ENCODE measurements around the gene IL3.
A peak's percentile ranks its signal among the peaks of the same experiment; 100 is the strongest.
"Not testable (repeated sequence)": the region's sequence is repeated elsewhere in the genome, so short reads cannot be mapped to it uniquely, and the experiment has no call there.

Gene IL3

DNA sequence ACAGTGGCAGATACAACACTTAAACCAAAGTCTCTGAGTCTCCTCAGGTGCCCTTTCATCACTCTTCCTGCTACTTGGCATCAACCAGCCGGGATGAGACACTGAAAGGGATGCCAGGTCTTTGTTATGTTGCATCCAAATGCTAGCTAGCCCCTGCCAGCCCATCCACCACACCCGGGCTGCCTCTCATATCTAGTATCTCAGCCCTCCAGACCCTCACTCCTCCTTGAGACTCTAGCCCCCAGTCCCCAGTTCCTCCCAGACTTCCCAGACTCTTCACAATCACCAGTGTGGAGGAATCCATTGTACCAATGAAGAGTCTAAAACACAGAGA is 34.6 kb downstream of the IL3 start:
- no peak for DNase-seq (ENCODE audit: low read depth in 2 of 2)

GRCh38 chr5:132095424-132095972 is 35.0 kb downstream of the IL3 start:
- DNase-seq (ENCODE audit: low read depth in 2 of 2) = no peak

- DNase-seq (ENCODE audit: low read depth in 2 of 2) = no peak
Observed at GRCh38 chr5:132096904-132097303, 36.4 kb downstream of the IL3 start.

DNA sequence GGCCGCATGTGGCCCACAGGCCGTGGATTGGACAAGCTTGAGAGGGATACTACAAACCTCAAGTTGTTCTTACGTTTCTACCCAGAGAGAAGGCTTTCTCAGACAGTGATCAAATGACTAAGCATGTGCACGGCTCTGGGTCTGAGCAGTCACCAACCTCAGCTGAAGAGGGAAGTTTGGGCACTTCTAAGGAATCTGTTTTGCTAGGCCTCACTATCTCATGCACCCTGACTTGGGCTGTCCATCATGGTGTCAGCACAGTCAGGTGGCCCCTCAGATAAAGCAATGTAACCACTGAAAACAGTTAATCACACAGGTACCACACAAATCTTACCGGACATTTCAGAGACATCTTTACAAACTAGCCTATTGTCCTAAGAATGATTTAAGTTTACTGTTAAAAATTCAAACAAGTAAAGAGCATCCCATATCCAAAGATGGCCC is 37.7 kb downstream of the IL3 start:
- DNase-seq (ENCODE audit: low read depth in 2 of 2) = no peak

- DNase-seq (ENCODE audit: low read depth in 2 of 2) = no peak
Observed at GRCh38 chr5:132098621-132099020, 38.2 kb downstream of the IL3 start.

GRCh38 chr5:132099076-132099748 is 38.8 kb downstream of the IL3 start:
- DNase-seq (ENCODE audit: low read depth in 2 of 2) = no peak

- DNase-seq (ENCODE audit: low read depth in 2 of 2) = no peak
Observed at GRCh38 chr5:132099905-132100304, 39.5 kb downstream of the IL3 start.

- DNase-seq (ENCODE audit: low read depth in 2 of 2) = no peak
Observed at GRCh38 chr5:132100672-132101261, 40.3 kb downstream of the IL3 start.

DNA sequence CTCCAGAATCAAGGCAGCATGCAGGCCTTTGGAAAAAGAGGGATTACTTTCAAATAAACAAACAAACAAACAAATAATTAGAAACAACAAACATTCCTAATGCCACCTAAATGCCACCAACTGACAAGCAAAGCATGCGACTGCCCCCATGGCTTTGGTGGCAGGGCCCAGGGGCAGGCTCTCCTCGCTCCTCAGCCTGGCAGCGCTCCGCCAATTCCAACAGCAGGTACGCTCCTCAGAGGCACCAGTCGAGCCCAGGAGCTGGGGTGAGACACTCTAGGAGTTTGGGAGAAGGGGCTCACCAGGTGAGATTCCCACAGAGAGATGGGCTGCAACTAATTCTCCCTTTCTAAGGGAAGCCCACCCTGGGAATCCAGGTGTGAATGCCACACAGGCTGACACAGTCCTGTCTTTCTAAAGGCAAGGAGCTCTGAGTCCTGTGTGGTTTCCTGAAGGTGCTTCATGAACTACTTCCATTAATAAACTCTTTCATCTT is 41.0 kb downstream of the IL3 start:
- no peak for DNase-seq (ENCODE audit: low read depth in 2 of 2)

- no peak for DNase-seq (ENCODE audit: low read depth in 2 of 2)
Observed at GRCh38 chr5:132102101-132102701, 41.7 kb downstream of the IL3 start.

GRCh38 chr5:132102944-132103331 is 42.5 kb downstream of the IL3 start:
- no peak for DNase-seq (ENCODE audit: low read depth in 2 of 2)

DNA sequence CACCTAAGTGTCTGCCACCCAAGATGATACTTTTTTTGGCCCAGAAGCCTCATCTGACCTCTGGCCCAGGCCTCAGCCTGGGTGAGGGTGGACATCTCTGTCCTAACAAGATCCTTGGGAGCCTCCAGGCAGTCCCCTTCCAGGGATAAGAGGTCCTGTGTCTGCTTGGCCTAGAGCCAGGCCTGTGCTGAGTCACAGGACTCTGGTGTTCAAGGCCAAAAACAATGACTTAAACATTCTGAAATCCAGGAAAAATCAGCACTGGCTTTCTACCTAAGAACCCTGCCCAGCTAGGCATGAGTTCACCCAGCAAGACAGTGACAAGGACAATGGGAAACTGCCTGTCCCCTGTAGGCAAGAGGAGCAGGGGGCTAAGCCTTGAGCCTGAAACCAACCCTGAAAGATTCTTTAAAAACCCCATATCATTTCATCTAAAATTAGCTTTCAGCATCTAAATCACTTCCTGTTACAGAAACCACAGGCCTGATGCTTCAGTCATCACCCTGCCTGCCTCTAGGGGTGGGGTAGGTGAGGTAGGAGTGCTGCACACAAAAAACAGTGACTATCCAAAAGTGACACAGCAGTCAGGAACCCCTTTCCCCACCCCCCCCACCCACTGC is 43.0 kb downstream of the IL3 start:
- DNase-seq (ENCODE audit: low read depth in 2 of 2) = peak; percentile 62 to 68

- no peak for DNase-seq (ENCODE audit: low read depth in 2 of 2)
Observed at GRCh38 chr5:132103969-132104391, 43.5 kb downstream of the IL3 start.

GRCh38 chr5:132104556-132104955 is 44.1 kb downstream of the IL3 start:
- no peak for DNase-seq (ENCODE audit: low read depth in 2 of 2)

DNA sequence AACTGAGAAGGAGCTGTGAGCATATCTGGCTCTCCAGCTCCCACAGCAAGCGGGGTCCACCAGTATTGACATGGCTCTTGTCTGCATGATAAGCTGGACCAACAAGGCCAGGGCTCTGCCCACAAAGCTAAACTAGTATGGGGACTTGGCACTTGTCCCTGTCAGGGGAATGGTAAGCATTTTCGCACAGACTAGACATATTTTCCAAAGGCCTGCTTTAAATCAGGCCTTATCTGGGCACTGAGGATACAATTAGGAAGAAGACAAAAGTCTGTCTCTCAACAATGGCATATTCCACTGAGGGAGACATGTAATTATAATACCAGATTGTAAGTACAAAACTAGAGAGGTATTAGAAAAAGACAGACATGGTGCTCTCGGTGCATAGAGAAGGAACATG is 45.2 kb downstream of the IL3 start:
- DNase-seq (ENCODE audit: low read depth in 2 of 2) = no peak

GRCh38 chr5:132108495-132108894 is 48.0 kb downstream of the IL3 start:
- DNase-seq (ENCODE audit: low read depth in 2 of 2) = not testable (repeated sequence)

DNA sequence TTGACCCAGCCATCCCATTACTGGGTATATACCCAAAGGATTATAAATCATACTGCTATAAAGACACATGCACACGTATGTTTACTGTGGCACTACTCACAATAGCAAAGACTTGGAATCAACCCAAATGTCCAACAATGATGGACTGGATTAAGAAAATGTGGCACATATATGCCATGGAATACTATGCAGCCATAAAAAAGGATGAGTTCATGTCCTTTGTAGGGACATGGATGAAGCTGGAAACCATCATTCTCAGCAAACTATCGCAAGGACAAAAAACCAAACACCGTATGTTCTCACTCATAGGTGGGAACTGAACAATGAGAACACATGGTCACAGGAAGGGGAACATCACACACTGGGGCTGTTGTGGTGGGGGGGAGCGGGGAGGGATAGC is 48.5 kb downstream of the IL3 start:
- DNase-seq (ENCODE audit: low read depth in 2 of 2) = not testable (repeated sequence)

DNA sequence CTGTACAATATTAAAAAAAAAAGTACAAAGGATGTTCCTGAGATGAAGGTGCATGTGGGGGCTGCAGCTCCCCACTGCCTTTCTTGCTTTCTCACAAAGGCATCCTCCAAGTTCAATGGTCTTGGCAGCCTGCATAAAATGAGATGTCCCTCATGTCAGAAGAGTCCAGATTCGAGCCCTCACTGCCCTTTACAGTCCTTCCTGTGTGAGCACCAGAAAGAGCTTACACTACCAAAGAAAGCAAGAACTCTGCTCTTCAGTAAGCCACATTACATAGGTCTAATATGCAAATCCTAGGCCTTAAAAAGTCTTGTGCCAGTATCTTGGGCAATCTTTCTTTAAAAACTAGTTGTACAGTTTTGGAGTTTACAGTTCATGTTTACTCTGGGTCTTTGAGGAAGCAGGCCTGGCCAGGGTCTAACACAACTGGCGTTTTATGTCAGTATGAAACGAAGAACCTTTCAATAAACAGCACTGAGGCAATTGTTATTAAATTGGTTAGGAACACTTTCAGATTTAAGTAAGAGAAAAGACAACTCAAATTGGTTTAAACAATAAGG is 49.1 kb downstream of the IL3 start:
- DNase-seq (ENCODE audit: low read depth in 2 of 2) = no peak

DNA sequence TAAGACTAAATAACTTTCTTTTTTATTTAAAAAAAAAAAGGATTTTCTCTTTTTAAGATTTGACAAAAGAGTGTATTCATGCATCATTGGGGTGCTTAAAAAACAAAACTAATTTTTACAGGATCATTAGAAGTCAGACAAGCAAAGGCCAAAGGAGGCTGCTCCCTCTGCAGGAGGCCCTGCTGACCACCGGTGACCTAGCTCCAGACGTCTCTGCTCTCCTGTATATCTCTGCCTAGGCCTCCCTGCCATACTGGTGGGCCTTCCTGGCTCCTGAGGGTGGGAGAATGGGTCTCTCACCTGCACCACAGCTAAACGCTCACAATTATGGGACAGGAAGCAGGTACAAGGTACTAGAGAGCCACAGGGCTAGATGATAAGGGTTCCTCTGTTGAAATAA is 49.7 kb downstream of the IL3 start:
- DNase-seq (ENCODE audit: low read depth in 2 of 2) = no peak

- no peak for DNase-seq (ENCODE audit: low read depth in 2 of 2)
Observed at GRCh38 chr5:132110930-132111329, 50.5 kb downstream of the IL3 start.

GRCh38 chr5:132112111-132112510 is 51.7 kb downstream of the IL3 start:
- no peak for DNase-seq (ENCODE audit: low read depth in 2 of 2)
